Endodermal cell (in vitro differentiated cells): ENCODE results near the gene ATP9A. TPM values are rescaled to one million over a fixed set of nuclear protein-coding genes. Genes with fewer than 3 reads are reported as not detected.

Experiments used
- DNase-seq: peaks from one replicate; pipeline ENCODE4 v3.0.0-alpha.2; 2017
- H3K27ac ChIP-seq: 2 replicates; pipeline ENCODE4 v1.5.1; 2013; ENCODE audit warnings: mild to moderate bottlenecking, low read depth, low read length, moderate library complexity
- H3K27me3 ChIP-seq: 2 replicates; pipeline ENCODE4 v1.6.1; 2013; ENCODE audit warnings: mild to moderate bottlenecking, low read length, moderate library complexity; ENCODE audit not compliant: insufficient read depth, control insufficient read depth, poor library complexity, severe bottlenecking
- H3K36me3 ChIP-seq: 2 replicates; pipeline ENCODE4 v1.7.0; 2013; ENCODE audit warnings: mild to moderate bottlenecking, low read length, moderate library complexity; ENCODE audit not compliant: control insufficient read depth, insufficient read depth
- H3K4me1 ChIP-seq: one replicate; pipeline ENCODE4 v1.7.0; 2013; ENCODE audit warnings: low read length; ENCODE audit not compliant: control insufficient read depth, insufficient read depth
- H3K4me3 ChIP-seq: 2 replicates; pipeline ENCODE4 v1.5.1; 2013; ENCODE audit warnings: mild to moderate bottlenecking, low read length, moderate library complexity
- H3K9ac ChIP-seq: 2 replicates; pipeline ENCODE4 v1.6.1; 2013; ENCODE audit warnings: mild to moderate bottlenecking, low read length, moderate library complexity; ENCODE audit not compliant: poor library complexity, severe bottlenecking; ENCODE audit errors: extremely low read depth
- H3K9me3 ChIP-seq: 2 replicates; pipeline ENCODE4 v1.6.1; 2013; ENCODE audit warnings: mild to moderate bottlenecking, low read length, moderate library complexity; ENCODE audit not compliant: control insufficient read depth
- H3K27ac Mint-ChIP-seq: 2 replicates; pipeline ENCODE4 v1.8.0; 2020; ENCODE audit warnings: mixed read lengths
- H3K27me3 Mint-ChIP-seq: 2 replicates; pipeline ENCODE4 v1.8.0; 2021; ENCODE audit warnings: mild to moderate bottlenecking, mixed read lengths; ENCODE audit not compliant: insufficient read depth
- H3K36me3 Mint-ChIP-seq: 2 replicates; pipeline ENCODE4 v1.8.0; 2020; ENCODE audit warnings: low read depth, mixed read lengths
- H3K4me1 Mint-ChIP-seq: 2 replicates; pipeline ENCODE4 v1.8.0; 2020; ENCODE audit warnings: mixed read lengths
- H3K4me3 Mint-ChIP-seq: 2 replicates; pipeline ENCODE4 v1.8.0; 2020; ENCODE audit warnings: mild to moderate bottlenecking, moderate library complexity, mixed read lengths
- H3K9me3 Mint-ChIP-seq: 2 replicates; pipeline ENCODE4 v1.8.0; 2020; ENCODE audit warnings: mild to moderate bottlenecking, mixed read lengths
- WGBS, 2 experiments: methylation state at CpG; one replicate each; pipeline versions ENCODE4 v1.1.5 to v1.1.7; 2013; ENCODE audit warnings: missing lambda C conversion rate in 2 of 2, mixed read lengths in 1 of 2; ENCODE audit not compliant: insufficient coverage in 1 of 2, insufficient read length in 1 of 2; 5-methylcytosine and 5-hydroxymethylcytosine counted together
- total RNA-seq, 2 donors: library from RNA; stranded (reverse); fragmentation: NEBNext Ultra II Directional in 1 of 2; extraction: Animal tissue kit (Norgen Biotek cat#: 25700) in 1 of 2; gene quantifications; 2 replicates in 1 of 2; 3 replicates in 1 of 2; pipeline ENCODE4 v1.2.1, GENCODE V29; 2021
- TF ChIP-seq, protein P1 (sequence below): fragments of 200-600 bp; sonication (generic); conservative IDR thresholded peaks from 2 replicates; pipeline ENCODE4 v1.5.0; 2021; ENCODE audit warnings: antibody characterized with exemption, mild to moderate bottlenecking

ATP9A gene
- total RNA-seq, 2 donors from 2014 or later = 26.7 to 27.9 TPM

DNA sequence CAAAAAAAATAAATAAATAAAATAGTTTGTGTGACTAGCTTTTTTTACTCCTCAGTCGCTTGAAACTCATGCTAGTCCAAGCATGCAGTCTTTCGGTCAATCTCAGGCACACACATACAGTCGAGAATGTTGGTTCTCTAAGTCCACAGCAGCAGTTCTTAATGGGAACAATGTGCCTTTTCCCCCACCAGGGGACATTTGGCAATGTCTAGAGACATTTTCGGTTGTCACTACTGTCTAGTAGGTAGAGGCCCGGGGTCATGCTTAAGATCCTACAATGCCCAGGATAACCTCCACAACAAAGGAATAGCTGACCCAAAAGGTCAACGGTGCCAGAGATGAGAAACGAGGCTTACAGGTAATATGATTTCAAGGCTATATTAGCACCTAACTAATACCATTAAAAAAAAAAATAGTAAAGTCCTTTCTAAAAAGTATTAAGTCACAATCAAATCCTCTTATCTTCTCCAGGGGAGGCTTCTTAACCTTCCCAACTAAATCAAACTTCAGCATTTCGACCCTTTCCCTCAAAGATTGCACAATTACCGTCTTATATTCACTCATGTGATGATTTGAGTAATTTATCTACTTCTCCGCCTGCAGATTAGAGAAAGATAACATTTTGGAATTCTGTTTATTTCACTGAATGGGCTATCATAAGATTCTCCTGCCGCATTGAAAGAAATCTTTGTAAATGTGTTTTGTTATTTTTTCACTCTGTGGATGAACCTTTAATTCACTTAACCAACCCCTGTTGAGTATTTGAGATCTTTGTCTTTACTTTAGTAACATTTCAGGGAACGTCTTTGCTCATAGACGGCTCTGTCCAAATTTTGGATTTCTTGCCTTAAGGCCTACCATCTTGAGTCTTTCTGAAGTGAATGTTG, 42.2 kb upstream of the ATP9A start:
- TF ChIP-seq, protein P1, sequence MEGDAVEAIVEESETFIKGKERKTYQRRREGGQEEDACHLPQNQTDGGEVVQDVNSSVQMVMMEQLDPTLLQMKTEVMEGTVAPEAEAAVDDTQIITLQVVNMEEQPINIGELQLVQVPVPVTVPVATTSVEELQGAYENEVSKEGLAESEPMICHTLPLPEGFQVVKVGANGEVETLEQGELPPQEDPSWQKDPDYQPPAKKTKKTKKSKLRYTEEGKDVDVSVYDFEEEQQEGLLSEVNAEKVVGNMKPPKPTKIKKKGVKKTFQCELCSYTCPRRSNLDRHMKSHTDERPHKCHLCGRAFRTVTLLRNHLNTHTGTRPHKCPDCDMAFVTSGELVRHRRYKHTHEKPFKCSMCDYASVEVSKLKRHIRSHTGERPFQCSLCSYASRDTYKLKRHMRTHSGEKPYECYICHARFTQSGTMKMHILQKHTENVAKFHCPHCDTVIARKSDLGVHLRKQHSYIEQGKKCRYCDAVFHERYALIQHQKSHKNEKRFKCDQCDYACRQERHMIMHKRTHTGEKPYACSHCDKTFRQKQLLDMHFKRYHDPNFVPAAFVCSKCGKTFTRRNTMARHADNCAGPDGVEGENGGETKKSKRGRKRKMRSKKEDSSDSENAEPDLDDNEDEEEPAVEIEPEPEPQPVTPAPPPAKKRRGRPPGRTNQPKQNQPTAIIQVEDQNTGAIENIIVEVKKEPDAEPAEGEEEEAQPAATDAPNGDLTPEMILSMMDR = peak; percentile 77
- 79 to 84% methylated on average over 7 to 13 of the region's 13 CpGs for WGBS, 2 experiments
- no peak overlapping the region for H3K27ac ChIP-seq
- H3K27me3 ChIP-seq = no peaks in the 10 kb centered on the region
- DNase-seq = peak; percentile 73
- Mint-ChIP-seq H3K4me3 (no peak overlapping the region), H3K36me3 (no peaks in the 10 kb centered on the region), H3K27me3 (no peaks in the 10 kb centered on the region), H3K9me3 (no peaks in the 10 kb centered on the region), H3K27ac (peak overlapping the region; percentile 52), H3K4me1 (peaks cover 33% of the 10 kb centered on the region)
- no peak overlapping the region for H3K9ac ChIP-seq
- H3K9me3 ChIP-seq = no peaks in the 10 kb centered on the region
- no peaks in the 10 kb centered on the region for H3K36me3 ChIP-seq
- H3K4me1 ChIP-seq = peaks cover 11% of the 10 kb centered on the region
- peak overlapping the region; percentile 4 for H3K4me3 ChIP-seq

DNA sequence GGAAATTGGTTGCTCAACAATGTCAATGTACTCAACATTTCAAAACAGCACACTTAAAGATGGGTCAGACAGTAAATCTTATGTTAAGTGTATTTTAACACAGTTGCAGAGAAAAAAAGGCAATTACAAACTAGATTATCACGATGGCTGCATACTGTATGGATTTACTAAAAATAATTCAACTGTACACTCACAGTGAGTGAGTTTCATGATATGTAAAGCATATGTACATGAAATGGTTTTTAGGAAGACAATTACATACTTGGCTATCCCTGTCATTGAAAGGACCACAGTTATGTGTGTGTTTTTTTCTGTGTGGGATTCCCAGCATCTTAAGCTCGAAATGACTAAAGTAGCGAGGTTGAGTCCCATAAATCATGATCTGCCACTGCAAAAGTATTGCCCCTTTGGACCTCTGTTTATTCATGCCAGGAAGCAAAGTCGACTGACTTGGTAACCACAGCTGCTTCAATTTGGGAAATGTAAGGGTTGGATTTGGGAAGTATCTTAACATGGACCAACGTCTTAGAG, 39.6 kb upstream of the ATP9A start:
- no peak overlapping the region for H3K4me3 Mint-ChIP-seq
- no peaks in the 10 kb centered on the region for H3K27me3 Mint-ChIP-seq
- TF ChIP-seq, protein P1 = no peak
- H3K36me3 Mint-ChIP-seq = no peaks in the 10 kb centered on the region
- Histone ChIP-seq H3K27me3 (no peaks in the 10 kb centered on the region), H3K4me1 (peaks cover 21% of the 10 kb centered on the region), H3K4me3 (no peak overlapping the region), H3K9me3 (no peaks in the 10 kb centered on the region), H3K36me3 (no peaks in the 10 kb centered on the region), H3K9ac (no peak overlapping the region), H3K27ac (no peak overlapping the region)
- H3K4me1 Mint-ChIP-seq = peaks cover 50% of the 10 kb centered on the region
- no peak for DNase-seq
- H3K9me3 Mint-ChIP-seq = no peaks in the 10 kb centered on the region
- no peak overlapping the region for H3K27ac Mint-ChIP-seq
- WGBS, 2 experiments = 92 to 96% methylated on average over 3 to 4 of the region's 5 CpGs

DNA sequence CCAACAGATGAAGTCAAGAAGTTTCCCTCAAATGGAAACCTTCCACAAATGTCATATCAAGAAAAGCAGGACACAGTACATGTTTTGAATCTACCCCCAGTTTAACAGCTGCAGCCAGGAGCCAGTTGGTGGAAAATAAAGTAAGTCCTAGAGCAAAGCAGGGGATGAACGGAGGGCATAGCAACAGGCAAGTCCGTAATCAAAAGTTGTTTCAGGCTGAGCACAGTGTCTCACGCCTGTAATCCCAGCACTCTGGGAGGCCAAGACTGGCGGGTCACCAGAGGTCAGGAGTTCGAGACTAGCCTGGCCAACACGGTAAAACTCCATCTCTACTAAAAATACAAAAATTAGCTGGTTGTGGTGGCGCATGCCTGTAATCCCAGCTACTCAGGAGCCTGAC, 36.6 kb upstream of the ATP9A start:
- no peak overlapping the region for H3K27ac ChIP-seq
- Mint-ChIP-seq H3K27ac (peak overlapping the region; percentile 60), H3K36me3 (peaks cover 12% of the 10 kb centered on the region), H3K4me1 (peaks cover 26% of the 10 kb centered on the region), H3K27me3 (no peaks in the 10 kb centered on the region), H3K4me3 (no peak overlapping the region), H3K9me3 (no peaks in the 10 kb centered on the region)
- no peaks in the 10 kb centered on the region for H3K27me3 ChIP-seq
- peaks cover 10% of the 10 kb centered on the region for H3K4me1 ChIP-seq
- peak; percentile 68 for DNase-seq
- H3K9ac ChIP-seq = no peak overlapping the region
- no peaks in the 10 kb centered on the region for H3K9me3 ChIP-seq
- H3K4me3 ChIP-seq = no peak overlapping the region
- TF ChIP-seq, protein P1 = no peak
- 78 to 83% methylated on average over 7 of the region's 7 CpGs for WGBS, 2 experiments
- H3K36me3 ChIP-seq = peaks cover 3% of the 10 kb centered on the region
